ENCODE results near the gene IGFBP6.

The IGFBP6 gene

GRCh38 chr12:53058674-53059433, 38.6 kb upstream of the IGFBP6 start:
- no peak overlapping the region for H3K27ac ChIP-seq (ENCODE audit: extremely low read depth, low read depth, low read length)
- CTCF ChIA-PET = interaction anchor here (1.3 kb wide), 1 partner anchor 40 kb away, joined by 4 read pairs; no protein-coding TSS in a partner anchor
- H3K4me3 ChIP-seq (ENCODE audit: low read depth, low read length) = no peak overlapping the region
- POLR2A ChIA-PET = interaction anchor here (0.6 kb wide), 1 partner anchor 175 kb away, joined by 6 read pairs; no protein-coding TSS in a partner anchor
- no peaks in the 10 kb centered on the region for H3K9me3 ChIP-seq (ENCODE audit: control insufficient read depth, insufficient read depth, low read depth, low read length)
- H3K4me1 ChIP-seq (ENCODE audit: control insufficient read depth, insufficient read depth, low read length) = peaks cover 6% of the 10 kb centered on the region
- TF ChIP-seq, protein P1, sequence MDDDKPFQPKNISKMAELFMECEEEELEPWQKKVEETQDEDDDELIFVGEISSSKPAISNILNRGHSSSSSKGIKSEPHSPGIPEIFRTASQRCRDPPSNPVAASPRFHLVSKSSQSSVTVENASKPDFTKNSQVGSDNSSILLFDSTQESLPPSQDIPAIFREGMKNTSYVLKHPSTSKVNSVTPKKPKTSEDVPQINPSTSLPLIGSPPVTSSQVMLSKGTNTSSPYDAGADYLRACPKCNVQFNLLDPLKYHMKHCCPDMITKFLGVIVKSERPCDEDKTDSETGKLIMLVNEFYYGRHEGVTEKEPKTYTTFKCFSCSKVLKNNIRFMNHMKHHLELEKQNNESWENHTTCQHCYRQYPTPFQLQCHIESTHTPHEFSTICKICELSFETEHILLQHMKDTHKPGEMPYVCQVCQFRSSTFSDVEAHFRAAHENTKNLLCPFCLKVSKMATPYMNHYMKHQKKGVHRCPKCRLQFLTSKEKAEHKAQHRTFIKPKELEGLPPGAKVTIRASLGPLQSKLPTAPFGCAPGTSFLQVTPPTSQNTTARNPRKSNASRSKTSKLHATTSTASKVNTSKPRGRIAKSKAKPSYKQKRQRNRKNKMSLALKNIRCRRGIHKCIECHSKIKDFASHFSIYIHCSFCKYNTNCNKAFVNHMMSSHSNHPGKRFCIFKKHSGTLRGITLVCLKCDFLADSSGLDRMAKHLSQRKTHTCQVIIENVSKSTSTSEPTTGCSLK (tag by site-specific recombination; IDR thresholded peaks at IDR 0.05) = no peak
- TF ChIP-seq REPIN1 (tag by site-specific recombination; IDR thresholded peaks at IDR 0.05; ENCODE audit: low read depth) = no peak
- TF ChIP-seq ZNF621 (tag by site-specific recombination; IDR thresholded peaks at IDR 0.05) = no peak
- peak; percentile 90 for TF ChIP-seq GLIS1 (tag by site-specific recombination; IDR thresholded peaks at IDR 0.05)
- peak; percentile 51; the same call in 1 of the 2 replicates for TF ChIP-seq GLIS2 (tag by site-specific recombination; IDR thresholded peaks at IDR 0.05)
- peaks cover 0 to 31% of the 10 kb centered on the region in 2 experiments; a peak in 1 of 3 replicates for H3K36me3 ChIP-seq (ENCODE audit: control insufficient read depth in 2 of 2, insufficient read depth in 1 of 2, low read length in 2 of 2)

GRCh38 chr12:53059434-53060063, 37.9 kb upstream of the IGFBP6 start:
- Histone ChIP-seq H3K4me3 (ENCODE audit: low read depth, low read length) (no peak overlapping the region), H3K27ac (ENCODE audit: extremely low read depth, low read depth, low read length) (no peak overlapping the region), H3K4me1 (ENCODE audit: control insufficient read depth, insufficient read depth, low read length) (peaks cover 6% of the 10 kb centered on the region), H3K36me3 (ENCODE audit: control insufficient read depth in 2 of 2, insufficient read depth in 1 of 2, low read length in 2 of 2) (peaks cover 0 to 38% of the 10 kb centered on the region in 2 experiments; a peak in 1 of 3 replicates), H3K9me3 (ENCODE audit: control insufficient read depth, insufficient read depth, low read depth, low read length) (no peaks in the 10 kb centered on the region)
- ChIA-PET POLR2A (interaction anchor here (0.6 to 1.1 kb wide), 2 partner anchors 20 to 176 kb away, joined by 4 to 6 read pairs; partner anchors contain the start of gene SPRYD3), CTCF (interaction anchor here (1.3 kb wide), 1 partner anchor 39 kb away, joined by 4 read pairs; no protein-coding TSS in a partner anchor)
- TF ChIP-seq KLF9 (tag by site-specific recombination; IDR thresholded peaks at IDR 0.05; ENCODE audit: low read depth) (no peak), ZNF211 (tag by site-specific recombination; IDR thresholded peaks at IDR 0.05; ENCODE audit: low read depth) (no peak), ZNF354C (tag by site-specific recombination; IDR thresholded peaks at IDR 0.05; ENCODE audit: borderline replicate concordance, low read depth) (no peak), ZEB2 (tag by site-specific recombination; IDR thresholded peaks at IDR 0.05) (no peak), ZNF37A (tag by site-specific recombination; IDR thresholded peaks at IDR 0.05) (no peak), ZNF514 (tag by site-specific recombination; IDR thresholded peaks at IDR 0.05) (no peak), ATF2 (tag by site-specific recombination; IDR thresholded peaks at IDR 0.05; ENCODE audit: low read depth) (no peak), ZNF600 (tag by site-specific recombination; IDR thresholded peaks at IDR 0.05) (no peak), SP3 (tag by site-specific recombination; IDR thresholded peaks at IDR 0.05) (no peak), ZNF510 (tag by site-specific recombination; IDR thresholded peaks at IDR 0.05; ENCODE audit: insufficient replicate concordance) (no peak)
- TF ChIP-seq, protein P2, sequence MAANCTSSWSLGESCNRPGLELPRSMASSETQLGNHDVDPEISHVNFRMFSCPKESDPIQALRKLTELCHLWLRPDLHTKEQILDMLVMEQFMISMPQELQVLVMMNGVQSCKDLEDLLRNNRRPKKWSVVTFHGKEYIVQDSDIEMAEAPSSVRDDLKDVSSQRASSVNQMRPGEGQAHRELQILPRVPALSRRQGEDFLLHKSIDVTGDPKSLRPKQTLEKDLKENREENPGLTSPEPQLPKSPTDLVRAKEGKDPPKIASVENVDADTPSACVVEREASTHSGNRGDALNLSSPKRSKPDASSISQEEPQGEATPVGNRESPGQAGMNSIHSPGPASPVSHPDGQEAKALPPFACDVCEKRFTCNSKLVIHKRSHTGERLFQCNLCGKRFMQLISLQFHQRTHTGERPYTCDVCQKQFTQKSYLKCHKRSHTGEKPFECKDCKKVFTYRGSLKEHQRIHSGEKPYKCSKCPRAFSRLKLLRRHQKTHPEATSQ (tag by site-specific recombination; IDR thresholded peaks at IDR 0.05) = no peak
- TF ChIP-seq, protein P3, sequence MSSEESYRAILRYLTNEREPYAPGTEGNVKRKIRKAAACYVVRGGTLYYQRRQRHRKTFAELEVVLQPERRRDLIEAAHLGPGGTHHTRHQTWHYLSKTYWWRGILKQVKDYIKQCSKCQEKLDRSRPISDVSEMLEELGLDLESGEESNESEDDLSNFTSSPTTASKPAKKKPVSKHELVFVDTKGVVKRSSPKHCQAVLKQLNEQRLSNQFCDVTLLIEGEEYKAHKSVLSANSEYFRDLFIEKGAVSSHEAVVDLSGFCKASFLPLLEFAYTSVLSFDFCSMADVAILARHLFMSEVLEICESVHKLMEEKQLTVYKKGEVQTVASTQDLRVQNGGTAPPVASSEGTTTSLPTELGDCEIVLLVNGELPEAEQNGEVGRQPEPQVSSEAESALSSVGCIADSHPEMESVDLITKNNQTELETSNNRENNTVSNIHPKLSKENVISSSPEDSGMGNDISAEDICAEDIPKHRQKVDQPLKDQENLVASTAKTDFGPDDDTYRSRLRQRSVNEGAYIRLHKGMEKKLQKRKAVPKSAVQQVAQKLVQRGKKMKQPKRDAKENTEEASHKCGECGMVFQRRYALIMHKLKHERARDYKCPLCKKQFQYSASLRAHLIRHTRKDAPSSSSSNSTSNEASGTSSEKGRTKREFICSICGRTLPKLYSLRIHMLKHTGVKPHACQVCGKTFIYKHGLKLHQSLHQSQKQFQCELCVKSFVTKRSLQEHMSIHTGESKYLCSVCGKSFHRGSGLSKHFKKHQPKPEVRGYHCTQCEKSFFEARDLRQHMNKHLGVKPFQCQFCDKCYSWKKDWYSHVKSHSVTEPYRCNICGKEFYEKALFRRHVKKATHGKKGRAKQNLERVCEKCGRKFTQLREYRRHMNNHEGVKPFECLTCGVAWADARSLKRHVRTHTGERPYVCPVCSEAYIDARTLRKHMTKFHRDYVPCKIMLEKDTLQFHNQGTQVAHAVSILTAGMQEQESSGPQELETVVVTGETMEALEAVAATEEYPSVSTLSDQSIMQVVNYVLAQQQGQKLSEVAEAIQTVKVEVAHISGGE (tag by site-specific recombination; conservative IDR thresholded peaks at IDR 0.05; ENCODE audit: low read depth) = no peak

Data from HEK293 (cell line).